LNCaP clone FGC (cell line): Measurements from ENCODE around the gene LRRC1.
A peak's percentile ranks its signal among the peaks of the same experiment; 100 is the strongest.

Experiments used
- DNase-seq: peaks from one replicate; pipeline ENCODE4 v3.0.0-alpha.2; 2011; ENCODE audit warnings: low read depth
- H3K4me3 ChIP-seq: 2 replicates; pipeline ENCODE4 v1.5.1; 2011; ENCODE audit warnings: mild to moderate bottlenecking, low read depth, low read length, control low read depth
- TF ChIP-seq, protein P1 (sequence below): IDR thresholded peaks from 2 replicates; pipeline ENCODE4 v1.5.1; 2012; ENCODE audit warnings: mild to moderate bottlenecking; ENCODE audit not compliant: control insufficient read depth, insufficient read depth; ENCODE audit errors: extremely low read depth

LRRC1 gene

DNA sequence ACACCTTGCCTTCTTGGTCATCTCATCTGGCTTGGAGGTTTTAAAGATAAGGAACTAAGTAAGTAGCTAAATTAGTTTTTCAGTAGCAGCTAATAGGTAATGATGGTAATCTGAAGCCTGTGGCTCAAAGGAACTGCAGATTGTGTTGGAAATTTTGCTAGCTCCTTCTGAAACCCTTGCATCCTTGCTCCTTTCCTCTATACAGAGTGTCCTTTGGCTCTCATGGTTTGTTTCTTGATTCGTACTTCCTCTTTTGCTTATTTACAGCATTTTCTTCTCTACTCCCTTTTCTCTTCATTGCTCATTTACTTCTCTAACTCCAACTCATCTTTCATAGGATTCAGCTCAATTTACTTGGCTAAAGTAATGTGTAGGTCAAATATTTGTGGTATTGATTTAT, 19.0 kb downstream of the LRRC1 start:
- TF ChIP-seq, protein P1, sequence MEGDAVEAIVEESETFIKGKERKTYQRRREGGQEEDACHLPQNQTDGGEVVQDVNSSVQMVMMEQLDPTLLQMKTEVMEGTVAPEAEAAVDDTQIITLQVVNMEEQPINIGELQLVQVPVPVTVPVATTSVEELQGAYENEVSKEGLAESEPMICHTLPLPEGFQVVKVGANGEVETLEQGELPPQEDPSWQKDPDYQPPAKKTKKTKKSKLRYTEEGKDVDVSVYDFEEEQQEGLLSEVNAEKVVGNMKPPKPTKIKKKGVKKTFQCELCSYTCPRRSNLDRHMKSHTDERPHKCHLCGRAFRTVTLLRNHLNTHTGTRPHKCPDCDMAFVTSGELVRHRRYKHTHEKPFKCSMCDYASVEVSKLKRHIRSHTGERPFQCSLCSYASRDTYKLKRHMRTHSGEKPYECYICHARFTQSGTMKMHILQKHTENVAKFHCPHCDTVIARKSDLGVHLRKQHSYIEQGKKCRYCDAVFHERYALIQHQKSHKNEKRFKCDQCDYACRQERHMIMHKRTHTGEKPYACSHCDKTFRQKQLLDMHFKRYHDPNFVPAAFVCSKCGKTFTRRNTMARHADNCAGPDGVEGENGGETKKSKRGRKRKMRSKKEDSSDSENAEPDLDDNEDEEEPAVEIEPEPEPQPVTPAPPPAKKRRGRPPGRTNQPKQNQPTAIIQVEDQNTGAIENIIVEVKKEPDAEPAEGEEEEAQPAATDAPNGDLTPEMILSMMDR, result no peak
- no peak overlapping the region for H3K4me3 ChIP-seq
- no peak for DNase-seq

DNA sequence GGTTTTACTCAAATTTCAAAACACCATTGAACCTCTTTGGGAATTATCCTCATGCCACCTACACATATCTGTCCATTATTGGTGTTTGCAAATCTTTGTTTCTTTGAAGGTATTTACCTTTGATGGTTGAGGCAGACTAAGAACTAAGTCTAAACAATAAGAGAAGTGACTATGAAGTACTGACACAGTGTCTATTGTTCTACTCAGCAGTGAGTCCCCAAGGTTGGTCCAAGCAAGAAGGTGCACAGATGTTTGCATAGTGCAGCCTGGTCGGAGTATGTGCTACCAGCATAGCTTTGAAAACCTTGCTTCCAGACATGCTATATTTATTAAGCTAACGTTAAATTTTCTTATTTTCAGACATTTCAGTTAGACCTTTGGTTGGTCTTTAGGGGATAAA, 19.5 kb downstream of the LRRC1 start:
- no peak for DNase-seq
- TF ChIP-seq, protein P1, result no peak
- no peak overlapping the region for H3K4me3 ChIP-seq

DNA sequence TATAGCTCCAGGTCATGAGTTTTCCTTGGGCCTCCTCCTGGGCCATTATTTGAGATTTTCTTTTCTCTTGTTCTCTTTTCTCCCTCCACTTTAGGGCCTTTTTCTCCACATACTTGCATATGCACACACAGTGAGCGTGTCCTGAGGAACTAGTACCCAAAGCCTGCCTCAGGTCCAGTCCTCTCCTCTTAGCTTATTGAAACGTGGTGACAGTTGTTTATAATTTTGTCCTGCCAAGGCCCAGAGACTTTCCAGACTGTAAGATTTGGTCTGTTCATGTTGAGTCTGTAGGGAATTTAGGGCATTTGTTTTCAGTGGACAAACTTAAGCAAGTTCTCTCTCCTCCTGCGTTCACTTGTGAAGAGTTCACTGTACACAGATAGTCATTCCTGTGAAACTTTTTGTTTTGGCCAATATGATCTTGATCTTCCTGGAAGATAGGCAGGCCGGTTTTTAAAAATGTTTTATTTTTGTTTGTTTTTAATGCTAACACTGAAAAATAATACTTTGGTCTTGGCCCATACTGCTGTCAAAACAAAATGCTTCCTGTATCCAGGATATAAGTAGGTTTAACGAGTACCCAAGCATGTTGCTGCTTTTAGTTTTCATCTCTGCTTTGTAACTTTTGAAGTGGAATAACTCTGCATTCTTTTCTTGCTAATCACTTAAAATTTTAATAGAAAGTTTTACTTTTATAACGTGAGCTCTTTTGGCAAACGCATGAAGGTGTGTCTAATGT, 20.7 kb downstream of the LRRC1 start:
- DNase-seq, result no peak
- peak overlapping the region; percentile 10; the same call in 1 of the 2 replicates for H3K4me3 ChIP-seq
- TF ChIP-seq, protein P1, result no peak

DNA sequence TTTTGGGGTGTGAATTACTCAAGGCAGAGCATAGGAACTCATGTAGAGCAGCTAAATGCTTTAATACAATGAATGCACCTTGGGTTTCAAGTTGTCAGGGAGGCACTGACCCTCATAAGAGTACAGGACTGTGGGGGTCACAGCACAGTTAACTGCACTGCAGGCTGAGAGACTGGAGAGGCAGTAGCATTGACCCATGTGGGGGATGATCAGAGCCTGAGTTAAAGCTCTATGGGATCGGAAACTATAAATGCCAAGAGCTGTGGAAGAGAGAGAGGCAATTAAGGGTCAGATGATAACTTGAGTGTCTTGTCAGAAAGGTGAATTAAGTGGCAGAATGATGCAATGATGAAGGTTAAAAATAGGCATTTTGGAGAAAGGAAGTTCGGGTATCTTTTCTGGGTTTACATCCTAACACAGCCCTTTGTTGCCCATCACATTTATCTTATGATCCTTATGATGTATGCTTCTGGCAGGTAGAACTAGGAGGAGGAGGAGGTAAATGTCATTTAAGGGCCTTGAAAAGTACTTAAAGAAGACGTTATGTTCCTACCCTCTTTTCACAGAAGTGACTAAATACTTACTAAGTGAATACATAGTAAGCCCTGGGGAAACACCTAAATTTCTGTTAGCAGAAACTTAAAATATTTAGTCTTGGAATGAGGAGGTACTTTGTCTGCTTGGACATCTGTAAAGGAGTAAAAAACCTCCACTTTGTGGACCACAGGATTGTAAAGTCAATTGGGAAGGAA, 24.2 kb downstream of the LRRC1 start:
- no peak for DNase-seq
- TF ChIP-seq, protein P1, result no peak
- H3K4me3 ChIP-seq, result no peak overlapping the region

DNA sequence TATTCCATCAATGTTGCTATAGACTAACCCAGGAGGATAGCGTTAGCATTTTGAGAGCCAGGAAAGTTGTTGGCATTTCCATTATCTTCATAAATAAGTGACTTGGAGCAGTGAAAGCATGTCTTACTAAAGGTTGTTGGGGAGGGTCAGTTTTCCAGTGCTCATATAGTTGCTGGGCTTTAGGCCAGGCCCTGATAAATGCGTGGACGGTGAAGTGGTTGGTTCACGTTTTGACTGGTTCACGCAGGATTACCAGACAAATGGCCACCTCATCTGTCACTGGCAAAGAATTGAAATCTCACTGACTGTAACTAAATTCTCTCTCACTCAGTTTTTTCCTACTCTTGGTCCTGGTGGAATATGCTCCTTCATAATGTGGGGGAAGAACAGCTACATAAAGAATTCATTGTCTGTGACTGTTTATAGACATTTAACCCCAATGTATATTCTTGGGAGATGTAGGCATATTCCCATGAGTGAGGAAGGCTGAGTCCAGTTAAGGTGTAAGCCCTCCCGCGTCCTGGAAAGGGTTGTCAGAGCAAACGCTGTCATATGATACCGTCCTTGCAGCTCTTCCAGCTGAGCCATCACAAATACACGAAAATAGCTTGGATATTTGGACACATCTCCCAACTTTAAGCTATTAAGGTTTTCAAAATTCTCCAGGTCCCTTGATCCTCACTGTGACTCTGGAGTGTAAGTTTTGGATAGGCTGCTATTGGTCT, 27.8 kb downstream of the LRRC1 start:
- H3K4me3 ChIP-seq, result no peak overlapping the region
- TF ChIP-seq, protein P1, result no peak
- no peak for DNase-seq

DNA sequence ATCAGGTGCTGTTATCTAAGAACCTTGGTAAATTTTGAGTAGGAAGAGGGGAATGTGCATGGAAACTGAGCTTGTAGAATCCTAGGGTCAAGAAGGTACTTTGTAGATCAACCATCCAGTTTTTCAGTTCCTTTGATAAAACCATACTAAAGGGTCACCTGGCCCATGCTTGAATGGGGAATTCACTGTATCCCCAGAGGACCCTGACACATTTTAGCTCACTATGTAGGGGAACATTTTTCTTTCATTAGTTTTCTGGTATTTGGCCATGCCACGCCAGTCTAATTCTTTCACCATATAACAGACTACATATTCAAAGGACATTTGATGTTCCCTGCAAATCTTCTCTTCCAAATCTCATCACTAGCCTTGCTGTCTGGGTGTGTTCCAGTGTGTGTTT, 29.9 kb downstream of the LRRC1 start:
- no peak for DNase-seq
- TF ChIP-seq, protein P1, result no peak
- no peak overlapping the region for H3K4me3 ChIP-seq
